ENCODE results near the gene CHMP4B. TPM values are rescaled to one million over a fixed set of nuclear protein-coding genes. Genes with fewer than 3 reads are reported as not detected.
A peak's percentile ranks its signal among the peaks of the same experiment; 100 is the strongest.

CHMP4B gene
- total RNA-seq, 4 donors from 2014 or later = 90.8 to 116 (median 100) TPM

GRCh38 chr20:33857722-33858563, 46.8 kb downstream of the CHMP4B start:
- Histone ChIP-seq H3K27me3 (no peaks in the 10 kb centered on the region), H3K4me1 (peaks cover 11 to 23% (median 20%) of the 10 kb centered on the region in 4 donors), H3K36me3 (peaks cover 22 to 53% (median 47%) of the 10 kb centered on the region in 4 donors), H3K9me3 (no peaks in the 10 kb centered on the region), H3K27ac (replicated peaks in 1 of 4) (no peak overlapping the region), H3K4me3 (no peak overlapping the region)
- 70% methylated on average over 13 of the region's 13 CpGs for WGBS
- intact Hi-C loops (cut with DNase I) = no loop called here
- no peak for DNase-seq (ENCODE audit: extremely low spot score)
- no peak for TF ChIP-seq POLR2A (IDR thresholded peaks at IDR 0.05; ENCODE audit: low read depth)
- TF ChIP-seq POLR2AphosphoS5 (IDR thresholded peaks at IDR 0.05) = no peak
- TF ChIP-seq, protein P1, sequence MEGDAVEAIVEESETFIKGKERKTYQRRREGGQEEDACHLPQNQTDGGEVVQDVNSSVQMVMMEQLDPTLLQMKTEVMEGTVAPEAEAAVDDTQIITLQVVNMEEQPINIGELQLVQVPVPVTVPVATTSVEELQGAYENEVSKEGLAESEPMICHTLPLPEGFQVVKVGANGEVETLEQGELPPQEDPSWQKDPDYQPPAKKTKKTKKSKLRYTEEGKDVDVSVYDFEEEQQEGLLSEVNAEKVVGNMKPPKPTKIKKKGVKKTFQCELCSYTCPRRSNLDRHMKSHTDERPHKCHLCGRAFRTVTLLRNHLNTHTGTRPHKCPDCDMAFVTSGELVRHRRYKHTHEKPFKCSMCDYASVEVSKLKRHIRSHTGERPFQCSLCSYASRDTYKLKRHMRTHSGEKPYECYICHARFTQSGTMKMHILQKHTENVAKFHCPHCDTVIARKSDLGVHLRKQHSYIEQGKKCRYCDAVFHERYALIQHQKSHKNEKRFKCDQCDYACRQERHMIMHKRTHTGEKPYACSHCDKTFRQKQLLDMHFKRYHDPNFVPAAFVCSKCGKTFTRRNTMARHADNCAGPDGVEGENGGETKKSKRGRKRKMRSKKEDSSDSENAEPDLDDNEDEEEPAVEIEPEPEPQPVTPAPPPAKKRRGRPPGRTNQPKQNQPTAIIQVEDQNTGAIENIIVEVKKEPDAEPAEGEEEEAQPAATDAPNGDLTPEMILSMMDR (IDR thresholded peaks at IDR 0.05) = no peak
- no peak for TF ChIP-seq EP300 (IDR thresholded peaks at IDR 0.05)

GRCh38 chr20:33858666-33859065, 47.5 kb downstream of the CHMP4B start:
- TF ChIP-seq EP300 (IDR thresholded peaks at IDR 0.05) (no peak), POLR2A (IDR thresholded peaks at IDR 0.05; ENCODE audit: low read depth) (no peak), POLR2AphosphoS5 (IDR thresholded peaks at IDR 0.05) (no peak)
- TF ChIP-seq, protein P1 (IDR thresholded peaks at IDR 0.05) = no peak
- Histone ChIP-seq H3K9me3 (no peaks in the 10 kb centered on the region), H3K36me3 (peaks cover 17 to 46% (median 40%) of the 10 kb centered on the region in 4 donors), H3K27ac (replicated peaks in 1 of 4) (no peak overlapping the region), H3K4me3 (no peak overlapping the region), H3K27me3 (no peaks in the 10 kb centered on the region), H3K4me1 (peaks cover 14 to 25% (median 24%) of the 10 kb centered on the region in 4 donors)
- WGBS = 91% methylated on average over 4 of the region's 4 CpGs
- intact Hi-C loops (cut with DNase I) = no loop called here
- no peak for DNase-seq (ENCODE audit: extremely low spot score)

DNA sequence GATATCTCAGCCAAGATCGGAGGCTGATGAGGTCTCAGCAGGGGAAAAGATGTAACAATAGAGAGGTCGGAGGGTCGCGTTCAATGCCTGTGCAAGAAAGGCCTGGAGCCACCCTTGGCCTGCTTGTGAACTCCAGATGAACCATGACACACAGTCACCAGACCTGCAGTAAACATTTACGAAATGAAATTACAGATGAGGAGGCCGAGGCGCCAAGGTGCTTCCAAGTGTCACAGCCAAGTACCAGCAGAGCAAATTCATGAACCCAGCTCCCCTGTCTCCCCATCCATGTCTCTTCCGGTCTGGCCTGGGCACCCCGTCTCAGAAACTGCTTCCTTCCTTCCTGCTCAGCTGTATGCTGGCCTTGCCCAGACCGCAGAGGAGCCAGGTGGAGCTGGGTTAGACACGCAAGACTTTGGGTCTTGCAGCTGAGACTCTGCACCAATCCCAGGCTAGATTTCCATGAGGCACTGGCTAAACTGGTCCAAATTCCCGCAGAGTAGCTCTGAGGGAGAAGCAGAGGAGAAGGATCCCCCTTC, 48.1 kb downstream of the CHMP4B start:
- DNase-seq (ENCODE audit: extremely low spot score) = no peak
- Histone ChIP-seq H3K9me3 (no peaks in the 10 kb centered on the region), H3K36me3 (peaks cover 12 to 40% (median 35%) of the 10 kb centered on the region in 4 donors), H3K27me3 (no peaks in the 10 kb centered on the region), H3K4me3 (no peak overlapping the region), H3K4me1 (peaks cover 14 to 25% (median 24%) of the 10 kb centered on the region in 4 donors), H3K27ac (replicated peaks in 1 of 4) (no peak overlapping the region)
- intact Hi-C loops (cut with DNase I) = no loop called here
- 58% methylated on average over 12 of the region's 12 CpGs for WGBS
- no peak for TF ChIP-seq EP300 (IDR thresholded peaks at IDR 0.05)
- TF ChIP-seq POLR2A (IDR thresholded peaks at IDR 0.05; ENCODE audit: low read depth) = no peak
- TF ChIP-seq POLR2AphosphoS5 (IDR thresholded peaks at IDR 0.05) = peak; percentile 32 to 37

- no peak overlapping the region for H3K27ac ChIP-seq (replicated peaks in 1 of 4)
- H3K4me3 ChIP-seq = no peak overlapping the region
- H3K36me3 ChIP-seq = peaks cover 8 to 35% (median 30%) of the 10 kb centered on the region in 4 donors
- TF ChIP-seq, protein P1 (IDR thresholded peaks at IDR 0.05) = no peak
- no peak for TF ChIP-seq POLR2AphosphoS5 (IDR thresholded peaks at IDR 0.05)
- no peak for TF ChIP-seq POLR2A (IDR thresholded peaks at IDR 0.05; ENCODE audit: low read depth)
- no peak for TF ChIP-seq EP300 (IDR thresholded peaks at IDR 0.05)
- H3K9me3 ChIP-seq = no peaks in the 10 kb centered on the region
- H3K27me3 ChIP-seq = no peaks in the 10 kb centered on the region
- DNase-seq (ENCODE audit: extremely low spot score) = no peak
- 78% methylated on average over 3 of the region's 3 CpGs for WGBS
- peaks cover 14 to 25% (median 24%) of the 10 kb centered on the region in 4 donors for H3K4me1 ChIP-seq
- intact Hi-C loops (cut with DNase I) = no loop called here
Measured at GRCh38 chr20:33859751-33860150, 48.6 kb downstream of the CHMP4B start.

DNA sequence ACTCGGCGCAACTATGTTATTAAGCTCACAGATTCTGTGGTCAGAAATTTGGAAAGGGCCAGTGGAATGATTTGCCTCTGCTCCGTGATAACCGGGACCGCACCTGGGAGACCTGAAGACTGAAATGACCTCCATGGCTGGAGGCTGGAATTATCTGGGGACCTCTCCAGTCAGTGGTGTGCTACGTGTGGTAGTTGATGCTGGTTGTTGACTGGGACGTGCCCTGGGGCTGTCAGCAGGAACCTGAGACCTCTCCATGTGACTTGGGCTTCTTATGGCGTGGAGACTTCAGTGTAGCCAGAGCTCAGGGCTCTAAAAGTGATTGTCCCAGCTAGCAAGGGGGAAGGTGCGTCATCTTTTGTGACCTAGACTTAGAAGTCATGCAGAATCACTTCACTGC, 50.3 kb downstream of the CHMP4B start:
- intact Hi-C loops (cut with DNase I) = no loop called here
- Histone ChIP-seq H3K27me3 (no peaks in the 10 kb centered on the region), H3K4me3 (no peak overlapping the region), H3K4me1 (peaks cover 14 to 25% (median 24%) of the 10 kb centered on the region in 4 donors), H3K9me3 (no peaks in the 10 kb centered on the region), H3K36me3 (peaks cover 0 to 18% (median 13%) of the 10 kb centered on the region in 4 donors), H3K27ac (replicated peaks in 1 of 4) (no peak overlapping the region)
- no peak for DNase-seq (ENCODE audit: extremely low spot score)
- TF ChIP-seq POLR2AphosphoS5 (IDR thresholded peaks at IDR 0.05) = no peak
- no peak for TF ChIP-seq EP300 (IDR thresholded peaks at IDR 0.05)
- TF ChIP-seq, protein P1 (IDR thresholded peaks at IDR 0.05) = no peak
- TF ChIP-seq POLR2A (IDR thresholded peaks at IDR 0.05; ENCODE audit: low read depth) = no peak
- WGBS = 94% methylated on average over 9 of the region's 9 CpGs

All from esophagus muscularis mucosa (tissue), 4 donors.